Karpas-422 (cell line): ENCODE data around the gene GCK. TPM values are rescaled to one million over a fixed set of nuclear protein-coding genes. Genes with fewer than 3 reads are reported as not detected.
"Not testable (repeated sequence)": the region's sequence is repeated elsewhere in the genome, so short reads cannot be mapped to it uniquely, and the experiment has no call there.

Experiments used
- DNase-seq: peaks from one replicate; pipeline ENCODE4 v3.0.0-alpha.2; 2015
- H2AFZ ChIP-seq: fragments of 200-600 bp; sonication (generic); 2 replicates; pipeline ENCODE4 v1.6.1; 2014; ENCODE audit warnings: antibody characterized with exemption, low read length, mixed read lengths
- H3K27ac ChIP-seq: fragments of 200-600 bp; sonication (generic); 2 replicates; pipeline ENCODE4 v1.5.1; 2014; ENCODE audit warnings: mild to moderate bottlenecking, low read length, moderate library complexity
- H3K27me3 ChIP-seq: fragments of 200-600 bp; sonication (generic); 2 replicates; pipeline ENCODE4 v1.6.1; 2014; ENCODE audit warnings: low read length, mixed read lengths
- H3K36me3 ChIP-seq: fragments of 200-600 bp; sonication (generic); 2 replicates; pipeline ENCODE4 v1.6.1; 2014; ENCODE audit warnings: low read length, mixed read lengths; ENCODE audit not compliant: insufficient read depth
- H3K4me1 ChIP-seq: fragments of 200-600 bp; sonication (generic); 2 replicates; pipeline ENCODE4 v1.6.1; 2014; ENCODE audit warnings: mild to moderate bottlenecking, low read length, mixed read lengths
- H3K4me2 ChIP-seq: fragments of 200-600 bp; sonication (generic); 2 replicates; pipeline ENCODE4 v1.6.1; 2014; ENCODE audit warnings: low read length, low read depth, mild to moderate bottlenecking; ENCODE audit not compliant: poor library complexity, severe bottlenecking
- H3K4me3 ChIP-seq: fragments of 200-600 bp; sonication (generic); 2 replicates; pipeline ENCODE4 v1.5.1; 2014; ENCODE audit warnings: mild to moderate bottlenecking, antibody characterized with exemption, low read length, mixed read lengths
- H3K79me2 ChIP-seq: fragments of 200-600 bp; sonication (generic); 2 replicates; pipeline ENCODE4 v1.6.1; 2014; ENCODE audit warnings: mild to moderate bottlenecking, low read length, mixed read lengths
- H3K9ac ChIP-seq: fragments of 200-600 bp; sonication (generic); 2 replicates; pipeline ENCODE4 v1.6.0; 2014; ENCODE audit warnings: low read length
- H3K9me2 ChIP-seq: fragments of 200-600 bp; sonication (generic), shearing (Covaris generic); replicated peaks from 2 replicates; pipeline ENCODE4 v1.6.0; 2014; ENCODE audit warnings: mild to moderate bottlenecking, low read length, moderate library complexity; ENCODE audit not compliant: insufficient read depth
- H3K9me3 ChIP-seq: fragments of 300-700, 200-600 bp; sonication (generic); 2 replicates; pipeline ENCODE4 v1.6.1; 2014; ENCODE audit warnings: low read length, mixed read lengths
- H4K20me1 ChIP-seq: fragments of 200-600 bp; sonication (generic); 2 replicates; pipeline ENCODE4 v1.6.1; 2014; ENCODE audit warnings: mild to moderate bottlenecking, antibody characterized with exemption, low read length, low read depth; ENCODE audit not compliant: insufficient read depth
- total RNA-seq: library from RNA; depleted of rRNA; stranded (reverse); fragments of >200 nt; shearing (Covaris generic); gene quantifications from 2 replicates; pipeline ENCODE4 v1.2.3, GENCODE V29; 2014; ENCODE audit warnings: low replicate concordance

The GCK gene
- total RNA-seq, 1 experiment from 2014 or later: not detected

DNA sequence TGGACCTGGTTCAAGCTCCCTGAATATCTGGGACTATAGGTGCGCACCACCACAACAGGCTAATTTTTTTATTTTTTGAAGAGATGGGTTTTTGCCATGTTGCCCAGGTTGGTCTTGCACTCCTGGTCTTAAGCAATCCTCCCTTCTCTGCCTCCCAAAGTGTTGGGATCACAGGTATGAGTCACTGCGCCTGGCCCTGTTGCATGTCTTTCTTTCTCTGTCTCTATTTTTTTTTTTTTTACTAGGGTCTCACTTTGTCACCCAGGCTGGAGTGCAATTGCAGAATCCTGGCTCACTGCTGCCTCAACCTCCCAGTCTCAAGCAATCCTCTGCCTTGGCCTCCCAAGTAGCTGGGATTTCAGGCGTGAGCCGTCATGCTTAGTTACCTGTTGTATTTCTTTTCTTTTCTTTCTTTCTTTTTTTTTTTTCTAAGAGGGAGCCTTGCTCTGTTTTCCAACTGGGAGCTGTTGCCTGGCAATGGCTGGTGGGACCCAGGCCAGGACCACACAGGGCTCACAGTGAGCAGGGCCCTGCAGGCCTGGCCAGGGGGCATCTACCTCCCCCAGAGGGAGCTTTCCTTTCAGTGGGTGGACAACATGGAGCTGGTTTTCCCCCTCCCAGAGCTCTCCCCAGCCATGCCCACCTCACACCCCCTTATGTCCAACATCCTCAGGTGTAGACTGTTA, 54.2 kb downstream of the GCK start:
- H3K9ac ChIP-seq: no peak overlapping the region
- no peak overlapping the region for H3K27ac ChIP-seq
- no peak overlapping the region for H3K4me2 ChIP-seq
- H3K9me3 ChIP-seq: no peaks in the 10 kb centered on the region
- no peak overlapping the region for H2AFZ ChIP-seq
- no peak for DNase-seq
- no peaks in the 10 kb centered on the region for H3K36me3 ChIP-seq
- H4K20me1 ChIP-seq: no peaks in the 10 kb centered on the region
- no peaks in the 10 kb centered on the region for H3K79me2 ChIP-seq
- no peaks in the 10 kb centered on the region for H3K4me1 ChIP-seq
- no peak overlapping the region for H3K4me3 ChIP-seq
- no peaks in the 10 kb centered on the region for H3K9me2 ChIP-seq
- H3K27me3 ChIP-seq: no peaks in the 10 kb centered on the region

DNA sequence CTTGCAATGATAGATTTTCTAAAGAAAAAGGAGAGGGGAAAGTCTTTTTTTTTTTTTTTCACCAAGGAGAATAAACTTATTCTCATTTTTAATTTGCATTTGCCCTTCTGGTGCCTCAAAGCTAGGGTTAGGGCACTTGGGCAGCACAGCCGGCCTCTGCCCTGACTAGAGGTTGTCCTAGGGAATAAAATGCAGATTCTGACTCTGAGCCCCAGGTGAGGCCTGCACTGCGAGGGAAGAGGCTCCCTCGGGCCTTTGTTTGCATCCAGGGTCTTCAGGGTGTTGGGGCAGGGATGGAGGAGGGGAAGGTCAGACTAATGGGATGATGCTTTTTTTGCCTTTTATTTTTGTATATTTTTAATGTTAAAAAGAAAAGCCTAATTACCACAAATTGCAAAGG, 55.9 kb downstream of the GCK start:
- H3K79me2 ChIP-seq: no peaks in the 10 kb centered on the region
- H3K4me2 ChIP-seq: no peak overlapping the region
- H3K4me1 ChIP-seq: no peaks in the 10 kb centered on the region
- no peak overlapping the region for H3K27ac ChIP-seq
- H3K9me3 ChIP-seq: no peaks in the 10 kb centered on the region
- no peaks in the 10 kb centered on the region for H3K36me3 ChIP-seq
- no peak overlapping the region for H3K4me3 ChIP-seq
- DNase-seq: no peak
- H4K20me1 ChIP-seq: no peaks in the 10 kb centered on the region
- no peaks in the 10 kb centered on the region for H3K27me3 ChIP-seq
- H2AFZ ChIP-seq: no peak overlapping the region
- H3K9me2 ChIP-seq: no peaks in the 10 kb centered on the region
- H3K9ac ChIP-seq: no peak overlapping the region

GRCh38 chr7:44132039-44132438, 57.2 kb downstream of the GCK start:
- H3K36me3 ChIP-seq: no peaks in the 10 kb centered on the region
- H3K27me3 ChIP-seq: no peaks in the 10 kb centered on the region
- H3K27ac ChIP-seq: no peak overlapping the region
- no peak overlapping the region for H3K9ac ChIP-seq
- H2AFZ ChIP-seq: no peak overlapping the region
- H3K4me1 ChIP-seq: peaks cover 10% of the 10 kb centered on the region
- no peak overlapping the region for H3K4me2 ChIP-seq
- DNase-seq: no peak
- H3K4me3 ChIP-seq: no peak overlapping the region
- H3K79me2 ChIP-seq: no peaks in the 10 kb centered on the region
- no peaks in the 10 kb centered on the region for H3K9me3 ChIP-seq
- no peaks in the 10 kb centered on the region for H4K20me1 ChIP-seq
- H3K9me2 ChIP-seq: no peaks in the 10 kb centered on the region

- Histone ChIP-seq H3K4me2 (no peak overlapping the region), H3K27ac (no peak overlapping the region), H3K27me3 (no peaks in the 10 kb centered on the region), H3K79me2 (no peaks in the 10 kb centered on the region), H3K36me3 (no peaks in the 10 kb centered on the region), H4K20me1 (no peaks in the 10 kb centered on the region), H3K9me3 (no peaks in the 10 kb centered on the region), H2AFZ (no peak overlapping the region), H3K9ac (no peak overlapping the region), H3K4me3 (no peak overlapping the region), H3K4me1 (peaks cover 12% of the 10 kb centered on the region), H3K9me2 (no peaks in the 10 kb centered on the region)
- peak; percentile 64 for DNase-seq
Measured at GRCh38 chr7:44131173-44132029, 57.8 kb downstream of the GCK start.

DNA sequence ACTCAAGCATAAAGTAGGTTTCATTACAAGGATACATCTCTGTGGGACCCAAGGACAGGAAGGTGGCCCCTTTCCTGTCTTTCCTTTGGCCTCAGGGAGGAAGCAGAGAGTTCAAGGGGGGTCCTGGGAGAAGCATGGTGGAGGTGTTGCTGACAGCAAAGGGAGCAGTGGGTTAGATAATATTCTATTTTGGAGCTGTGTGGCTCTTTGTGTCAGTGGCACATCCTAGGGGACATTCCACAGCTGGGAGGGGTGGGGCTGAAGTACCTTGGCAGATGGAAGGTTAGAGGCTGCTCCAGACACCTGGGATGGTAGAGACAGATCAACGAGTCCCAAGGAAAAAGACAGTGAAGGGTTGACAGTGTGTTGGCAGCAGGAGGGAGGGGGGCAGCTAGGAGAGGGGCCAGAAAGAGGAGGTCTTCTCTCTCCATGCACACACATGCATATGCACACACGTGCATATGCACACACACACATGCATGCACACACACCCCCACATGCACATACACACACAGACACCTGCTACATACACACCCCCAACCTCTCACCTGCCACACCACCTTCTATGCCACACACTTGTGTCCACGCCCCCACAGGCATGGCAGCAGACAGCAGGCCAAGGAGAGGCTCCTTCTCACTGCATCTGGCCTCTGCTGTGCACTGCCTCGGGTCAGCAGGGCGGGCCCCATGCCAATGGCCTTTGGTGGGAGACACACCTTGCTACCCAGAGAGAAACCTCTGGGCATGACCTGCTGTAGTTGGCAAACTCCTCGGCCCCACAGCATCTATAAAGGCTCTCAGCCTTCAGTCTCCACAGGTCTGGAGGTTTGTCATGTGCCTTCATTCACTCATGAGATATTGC, 60.3 kb downstream of the GCK start:
- Histone ChIP-seq H3K36me3 (no peaks in the 10 kb centered on the region), H3K9ac (no peak overlapping the region), H3K4me3 (no peak overlapping the region), H3K4me2 (no peak overlapping the region), H3K27ac (no peak overlapping the region), H3K4me1 (peaks cover 15% of the 10 kb centered on the region), H3K9me3 (no peaks in the 10 kb centered on the region), H3K79me2 (no peaks in the 10 kb centered on the region), H4K20me1 (no peaks in the 10 kb centered on the region), H3K27me3 (no peaks in the 10 kb centered on the region), H2AFZ (no peak overlapping the region), H3K9me2 (no peaks in the 10 kb centered on the region)
- no peak for DNase-seq

- H2AFZ ChIP-seq: no peak overlapping the region
- DNase-seq: no peak
- H3K79me2 ChIP-seq: peaks cover 11% of the 10 kb centered on the region
- H3K4me3 ChIP-seq: no peak overlapping the region
- H3K4me1 ChIP-seq: peaks cover 23% of the 10 kb centered on the region
- H4K20me1 ChIP-seq: no peaks in the 10 kb centered on the region
- no peaks in the 10 kb centered on the region for H3K27me3 ChIP-seq
- no peak overlapping the region for H3K9ac ChIP-seq
- H3K9me3 ChIP-seq: no peaks in the 10 kb centered on the region
- H3K9me2 ChIP-seq: no peaks in the 10 kb centered on the region
- no peak overlapping the region for H3K4me2 ChIP-seq
- H3K27ac ChIP-seq: no peak overlapping the region
- no peaks in the 10 kb centered on the region for H3K36me3 ChIP-seq
Measured at GRCh38 chr7:44127161-44127560, 62.1 kb downstream of the GCK start.

DNA sequence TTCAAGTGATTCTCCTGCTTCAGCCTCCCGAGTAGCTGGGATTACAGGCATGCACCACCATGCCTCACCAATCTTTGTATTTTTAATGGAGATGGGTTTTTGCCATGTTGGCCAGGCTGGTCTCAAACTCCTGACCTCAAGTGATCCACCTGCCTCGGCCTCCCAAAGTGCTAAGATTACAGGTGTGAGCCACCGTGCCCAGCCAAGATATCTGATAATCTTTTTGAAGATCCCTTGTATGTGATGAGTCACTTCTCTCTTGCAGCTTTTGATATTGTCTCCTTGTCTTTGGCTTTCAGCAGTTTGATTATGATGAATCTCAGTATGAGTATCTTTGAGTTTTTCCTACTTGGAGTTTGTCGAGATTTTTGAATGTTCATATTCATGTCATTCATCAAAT, 62.7 kb downstream of the GCK start:
- H3K79me2 ChIP-seq: peaks cover 17% of the 10 kb centered on the region
- not testable (repeated sequence) for DNase-seq, H3K9me2 ChIP-seq, H3K36me3 ChIP-seq, H3K27me3 ChIP-seq, H3K9me3 ChIP-seq, H3K27ac ChIP-seq, H2AFZ ChIP-seq, H3K4me2 ChIP-seq, H4K20me1 ChIP-seq, H3K4me3 ChIP-seq, H3K9ac ChIP-seq
- H3K4me1 ChIP-seq: peaks cover 28% of the 10 kb centered on the region

DNA sequence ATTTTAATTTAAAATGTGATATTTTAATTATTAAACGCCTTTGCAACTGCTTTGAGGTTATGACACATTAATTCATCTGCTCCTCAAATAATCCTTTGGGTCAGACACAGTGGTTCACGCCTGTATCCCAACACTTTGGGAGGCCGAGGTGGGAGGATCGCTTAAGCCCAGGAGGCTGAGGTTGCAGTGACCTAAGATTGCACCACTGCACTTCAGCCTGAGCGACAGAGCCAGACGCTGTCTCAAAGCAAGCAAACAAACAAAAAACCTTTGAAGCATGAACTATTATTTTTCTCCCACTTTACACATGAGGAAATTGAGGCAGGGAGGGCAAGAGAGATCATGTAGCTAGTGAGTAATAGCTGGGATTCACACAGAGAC, 64.4 kb downstream of the GCK start:
- 0 out of 2 replicates have a peak, but pooled peaks cover 5% of the 10 kb centered on the region for H4K20me1 ChIP-seq
- H3K79me2 ChIP-seq: peaks cover 33% of the 10 kb centered on the region
- no peaks in the 10 kb centered on the region for H3K9me3 ChIP-seq
- no peak overlapping the region for H3K9ac ChIP-seq
- H3K36me3 ChIP-seq: peaks cover 17% of the 10 kb centered on the region
- H3K27me3 ChIP-seq: no peaks in the 10 kb centered on the region
- no peak for DNase-seq
- no peak overlapping the region for H3K27ac ChIP-seq
- no peak overlapping the region for H2AFZ ChIP-seq
- H3K4me1 ChIP-seq: peaks cover 38% of the 10 kb centered on the region
- no peaks in the 10 kb centered on the region for H3K9me2 ChIP-seq
- no peak overlapping the region for H3K4me2 ChIP-seq
- no peak overlapping the region for H3K4me3 ChIP-seq
